Keratinocyte (primary cell): Measurements from ENCODE around the gene ORAI3. TPM values are rescaled to one million over a fixed set of nuclear protein-coding genes. Genes with fewer than 3 reads are reported as not detected.

Experiments
- DNase-seq: peaks from one replicate; pipeline ENCODE4 v3.0.0-alpha.2; 2011; ENCODE audit warnings: low read depth, missing footprints, low spot score
- FAIRE-seq: peaks from 2 replicates; lab custom pipeline; 2011; peaks lifted over from hg19 to GRCh38; lab: Jason Lieb, UNC
- H2AFZ ChIP-seq: 2 replicates; pipeline ENCODE4 v1.6.0; 2012; ENCODE audit warnings: low read length, control low read depth, inconsistent platforms; ENCODE audit not compliant: control insufficient read depth
- H3K27ac ChIP-seq: 2 replicates; pipeline ENCODE4 v1.5.1; 2011; ENCODE audit warnings: low read length; ENCODE audit not compliant: control insufficient read depth, insufficient read depth
- H3K27me3 ChIP-seq: 3 replicates; pipeline ENCODE4 v1.6.0; 2011; ENCODE audit warnings: low read length; ENCODE audit not compliant: control insufficient read depth, insufficient read depth; ENCODE audit errors: extremely low read depth
- H3K36me3 ChIP-seq, 2 experiments: 2 replicates in 1 of 2; 3 replicates in 1 of 2; pipeline ENCODE4 v1.5.1; 2011; ENCODE audit warnings: low read length in 2 of 2, mild to moderate bottlenecking in 1 of 2; ENCODE audit not compliant: control insufficient read depth in 2 of 2, insufficient read depth in 2 of 2; ENCODE audit errors: extremely low read depth in 1 of 2
- H3K4me1 ChIP-seq: 3 replicates; pipeline ENCODE4 v1.5.1; 2011; ENCODE audit warnings: low read length; ENCODE audit not compliant: control insufficient read depth, insufficient read depth; ENCODE audit errors: extremely low read depth
- H3K4me2 ChIP-seq: 3 replicates; pipeline ENCODE4 v1.6.0; 2011; ENCODE audit warnings: low read depth, low read length; ENCODE audit not compliant: control insufficient read depth, insufficient read depth; ENCODE audit errors: extremely low read depth
- H3K4me3 ChIP-seq, 3 experiments: fragments of 200-600 bp in 1 of 3; sonication (generic) in 1 of 3; 2 replicates in 2 of 3; 3 replicates in 1 of 3; pipeline ENCODE4 v1.5.1; 2011 to 2016; ENCODE audit warnings: low read length in 3 of 3, mild to moderate bottlenecking in 3 of 3, control low read depth in 2 of 3, inconsistent platforms in 1 of 3, low read depth in 1 of 3, mixed read lengths in 1 of 3, mixed run types in 1 of 3, moderate library complexity in 1 of 3; ENCODE audit not compliant: control insufficient read depth in 2 of 3, insufficient read depth in 2 of 3; ENCODE audit errors: extremely low read depth in 1 of 3
- H3K79me2 ChIP-seq: 2 replicates; pipeline ENCODE4 v1.6.0; 2012; ENCODE audit warnings: low read length; ENCODE audit not compliant: control insufficient read depth, insufficient read depth
- H3K9ac ChIP-seq: 3 replicates; pipeline ENCODE4 v1.6.0; 2011; ENCODE audit warnings: low read length; ENCODE audit not compliant: control insufficient read depth, insufficient read depth; ENCODE audit errors: extremely low read depth
- H3K9me1 ChIP-seq: 3 replicates; pipeline ENCODE4 v1.6.0; 2011; ENCODE audit warnings: low read length; ENCODE audit not compliant: control insufficient read depth, insufficient read depth; ENCODE audit errors: extremely low read depth
- H3K9me3 ChIP-seq: 2 replicates; pipeline ENCODE4 v1.5.1; 2012; ENCODE audit warnings: low read depth, low read length; ENCODE audit not compliant: control insufficient read depth
- H4K20me1 ChIP-seq: 3 replicates; pipeline ENCODE4 v1.6.0; 2011; ENCODE audit warnings: low read length; ENCODE audit not compliant: control insufficient read depth, insufficient read depth; ENCODE audit errors: extremely low read depth
- EZH2 ChIP-seq: IDR thresholded peaks from one replicate; pipeline ENCODE4 v1.6.1; 2012; ENCODE audit warnings: inconsistent platforms, mild to moderate bottlenecking, low read length, moderate library complexity
- dilution Hi-C: fragments of 300-500 bp; cut with MboI; formaldehyde crosslinking; loops from one replicate; pipeline ENCODE4 v1.7.0; 2020; ENCODE audit warnings: low sequenced_read_pairs; ENCODE audit not compliant: extremely low pct_ligation_motif_present
- polyA plus RNA-seq, 5 experiments: library from polyadenylated mRNA; depleted of rRNA in 3 of 5; stranded (reverse) in 3 of 5; stranded (forward) in 1 of 5; unstranded in 1 of 5; fragments of >200 nt; gene quantifications; 1 replicate in 1 of 5; 2 replicates in 3 of 5; 3 replicates in 1 of 5; pipeline versions ENCODE4 v1.2.1 to v1.2.3, GENCODE V29; 2011 to 2012; ENCODE audit warnings: missing spikeins in 2 of 5, low read depth in 1 of 5, low replicate concordance in 1 of 5
- TF ChIP-seq, protein P1 (sequence below), 3 experiments: IDR thresholded peaks in 1 of 3; conservative IDR thresholded peaks in 1 of 3; optimal IDR thresholded peaks in 1 of 3; 2 replicates in 2 of 3; 3 replicates in 1 of 3; pipeline versions ENCODE3 to v1.5.1; 2011; ENCODE audit warnings: low read length in 3 of 3, mild to moderate bottlenecking in 3 of 3, moderate library complexity in 2 of 3, control low read depth in 1 of 3, inconsistent platforms in 1 of 3; ENCODE audit not compliant: insufficient read depth in 2 of 3; ENCODE audit errors: extremely low read depth in 1 of 3

ORAI3 gene
- polyA plus RNA-seq, 1 donor (not counting 4 experiments of a cell fraction or from before 2014, with no cell fraction given), result 8.1 TPM

DNA sequence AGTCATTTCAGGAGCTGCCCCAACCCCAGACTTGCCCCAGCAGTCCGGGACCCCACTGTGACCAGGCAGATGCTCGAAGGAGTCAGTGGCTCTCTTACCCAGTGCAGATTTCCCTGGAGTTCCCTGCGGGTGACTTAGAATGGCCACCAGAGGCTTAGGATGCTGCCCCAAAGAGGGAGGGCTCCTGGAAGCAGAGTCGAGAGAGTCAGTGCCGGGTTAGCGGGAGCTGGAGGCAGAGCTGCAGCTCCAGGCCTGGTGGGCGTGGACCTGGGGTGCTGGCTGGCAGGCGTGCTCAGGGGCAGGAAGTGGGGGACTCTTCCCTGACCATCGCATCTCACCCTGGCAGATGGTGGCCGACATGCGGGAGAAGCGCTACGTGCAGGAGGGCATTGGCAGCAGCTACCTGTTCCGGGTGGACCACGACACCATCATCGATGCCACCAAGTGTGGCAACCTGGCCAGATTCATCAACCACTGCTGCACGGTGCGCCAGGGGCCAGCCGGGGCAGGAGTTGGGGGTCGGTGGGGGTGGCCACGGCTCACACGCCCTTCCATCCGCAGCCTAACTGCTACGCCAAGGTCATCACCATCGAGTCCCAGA, 34.5 kb downstream of the ORAI3 start:
- Histone ChIP-seq H3K27ac (no peak overlapping the region), H3K36me3 (peaks cover 13 to 14% of the 10 kb centered on the region in 2 experiments), H3K9me3 (no peaks in the 10 kb centered on the region), H3K4me1 (peaks cover 15% of the 10 kb centered on the region), H3K79me2 (no peaks in the 10 kb centered on the region), H3K4me2 (no peak overlapping the region), H3K4me3 (no peak overlapping the region), H4K20me1 (no peaks in the 10 kb centered on the region), H3K27me3 (no peaks in the 10 kb centered on the region), H2AFZ (no peak overlapping the region), H3K9me1 (no peaks in the 10 kb centered on the region), H3K9ac (no peak overlapping the region)
- TF ChIP-seq, protein P1, sequence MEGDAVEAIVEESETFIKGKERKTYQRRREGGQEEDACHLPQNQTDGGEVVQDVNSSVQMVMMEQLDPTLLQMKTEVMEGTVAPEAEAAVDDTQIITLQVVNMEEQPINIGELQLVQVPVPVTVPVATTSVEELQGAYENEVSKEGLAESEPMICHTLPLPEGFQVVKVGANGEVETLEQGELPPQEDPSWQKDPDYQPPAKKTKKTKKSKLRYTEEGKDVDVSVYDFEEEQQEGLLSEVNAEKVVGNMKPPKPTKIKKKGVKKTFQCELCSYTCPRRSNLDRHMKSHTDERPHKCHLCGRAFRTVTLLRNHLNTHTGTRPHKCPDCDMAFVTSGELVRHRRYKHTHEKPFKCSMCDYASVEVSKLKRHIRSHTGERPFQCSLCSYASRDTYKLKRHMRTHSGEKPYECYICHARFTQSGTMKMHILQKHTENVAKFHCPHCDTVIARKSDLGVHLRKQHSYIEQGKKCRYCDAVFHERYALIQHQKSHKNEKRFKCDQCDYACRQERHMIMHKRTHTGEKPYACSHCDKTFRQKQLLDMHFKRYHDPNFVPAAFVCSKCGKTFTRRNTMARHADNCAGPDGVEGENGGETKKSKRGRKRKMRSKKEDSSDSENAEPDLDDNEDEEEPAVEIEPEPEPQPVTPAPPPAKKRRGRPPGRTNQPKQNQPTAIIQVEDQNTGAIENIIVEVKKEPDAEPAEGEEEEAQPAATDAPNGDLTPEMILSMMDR (optimal IDR thresholded peaks at IDR 0.05 in 1 of 3, IDR thresholded peaks at IDR 0.05 in 1 of 3, conservative IDR thresholded peaks at IDR 0.05 in 1 of 3; ENCODE audit: extremely low read depth in 1 of 3, insufficient read depth in 2 of 3, low read length in 3 of 3), result no peak
- dilution Hi-C loops, result no loop called here
- FAIRE-seq (no peak), DNase-seq (no peak)

DNA sequence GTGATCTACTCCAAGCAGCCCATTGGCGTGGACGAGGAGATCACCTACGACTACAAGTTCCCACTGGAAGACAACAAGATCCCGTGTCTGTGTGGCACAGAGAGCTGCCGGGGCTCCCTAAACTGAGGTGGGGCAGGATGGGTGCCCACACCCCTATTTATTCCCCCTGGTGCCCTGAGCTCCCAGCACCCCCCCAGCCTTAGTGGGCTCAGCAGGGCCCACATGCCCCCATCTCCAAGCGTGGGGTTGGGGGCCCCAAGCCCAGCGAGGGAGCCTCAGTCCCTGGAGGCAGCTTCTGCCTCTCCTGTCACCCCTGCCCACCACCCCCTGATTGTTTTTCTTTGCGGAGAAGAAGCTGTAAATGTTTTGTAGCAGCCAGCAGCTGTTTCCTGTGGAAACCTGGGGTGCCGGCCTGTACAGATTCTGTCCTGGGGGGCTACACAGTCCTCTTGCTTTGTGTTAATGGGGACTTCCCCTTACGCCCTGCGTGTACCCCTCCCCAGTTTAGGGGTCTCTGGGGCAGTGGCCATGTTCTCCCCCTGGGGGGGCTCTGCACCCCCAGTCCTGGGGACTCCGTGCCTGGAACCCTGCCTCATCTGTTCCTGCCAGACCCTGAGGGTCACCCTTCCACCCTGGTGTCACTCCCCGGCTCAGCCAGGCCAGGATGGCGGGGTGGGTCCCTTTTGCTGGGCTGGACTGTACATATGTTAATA, 35.2 kb downstream of the ORAI3 start:
- Histone ChIP-seq H3K9me1 (no peaks in the 10 kb centered on the region), H2AFZ (no peak overlapping the region), H3K79me2 (no peaks in the 10 kb centered on the region), H3K27me3 (no peaks in the 10 kb centered on the region), H3K4me1 (peaks cover 15% of the 10 kb centered on the region), H4K20me1 (no peaks in the 10 kb centered on the region), H3K27ac (no peak overlapping the region), H3K36me3 (peaks cover 11 to 14% of the 10 kb centered on the region in 2 experiments), H3K9ac (no peak overlapping the region), H3K4me2 (no peak overlapping the region), H3K4me3 (no peak overlapping the region), H3K9me3 (no peaks in the 10 kb centered on the region)
- FAIRE-seq (no peak), DNase-seq (no peak)
- TF ChIP-seq EZH2, result no peak
- TF ChIP-seq, protein P1 (optimal IDR thresholded peaks at IDR 0.05 in 1 of 3, IDR thresholded peaks at IDR 0.05 in 1 of 3, conservative IDR thresholded peaks at IDR 0.05 in 1 of 3; ENCODE audit: extremely low read depth in 1 of 3, insufficient read depth in 2 of 3, low read length in 3 of 3), result no peak
- dilution Hi-C loops, result no loop called here
